Vagina (tissue), 2 donors: ENCODE results near the gene MMRN2.

ENCODE experiments used
- POLR2A ChIP-seq, 2 donors: fragments of 450-650 bp; IDR thresholded peaks; one replicate each; pipeline ENCODE4 v1.6.1; 2017; ENCODE audit warnings: antibody characterized with exemption in 2 of 2, mild to moderate bottlenecking in 2 of 2, moderate library complexity in 2 of 2
- POLR2AphosphoS5 ChIP-seq, 2 donors: sonication (generic); formaldehyde crosslinking; IDR thresholded peaks; one replicate each; pipeline ENCODE4 v1.9.0; 2017; ENCODE audit warnings: antibody characterized with exemption in 2 of 2, mild to moderate bottlenecking in 2 of 2, low read depth in 1 of 2; ENCODE audit not compliant: insufficient read depth in 1 of 2
- TF ChIP-seq, protein P1 (sequence below), 3 experiments: fragments of 450-650 bp in 2 of 3; fragments of 200-600 bp in 1 of 3; sonication (generic) in 1 of 3; IDR thresholded peaks; one replicate each; pipeline ENCODE4 v1.5.1; 2017 to 2019; ENCODE audit warnings: antibody characterized with exemption in 3 of 3, mild to moderate bottlenecking in 2 of 3, moderate library complexity in 2 of 3

DNA sequence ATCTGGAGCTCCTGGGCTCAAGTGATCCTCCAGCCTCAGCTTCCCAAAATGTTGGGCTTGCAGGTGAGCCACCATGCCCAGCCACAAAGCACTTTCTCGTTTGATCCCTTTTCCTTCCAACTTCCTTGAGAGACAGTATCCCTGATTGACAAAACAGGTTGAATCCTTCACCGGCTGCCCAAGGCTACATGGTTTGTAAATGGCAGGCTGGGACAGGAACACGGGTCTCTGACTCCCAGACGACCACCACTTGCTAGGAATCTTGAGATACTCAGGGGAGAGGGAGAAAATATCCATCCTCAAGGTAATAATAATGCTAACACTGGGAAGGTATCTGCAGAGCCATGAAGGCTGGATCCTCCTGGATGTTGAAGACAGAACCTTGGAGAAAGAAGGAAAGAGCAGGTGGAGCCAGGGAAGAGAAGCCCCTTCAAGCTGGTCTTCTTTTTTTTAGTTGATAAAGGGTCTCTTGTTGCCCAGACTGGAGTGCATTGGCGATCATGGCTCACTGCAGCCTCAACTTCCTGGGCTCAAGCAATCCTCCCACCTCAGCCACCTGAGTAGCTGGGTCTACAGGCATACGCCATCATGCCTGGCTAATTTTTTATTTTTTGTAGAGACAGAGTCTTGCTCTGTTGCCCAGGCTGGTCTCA lies 19.8 kb downstream of the MMRN2 start:
- TF ChIP-seq, protein P1, sequence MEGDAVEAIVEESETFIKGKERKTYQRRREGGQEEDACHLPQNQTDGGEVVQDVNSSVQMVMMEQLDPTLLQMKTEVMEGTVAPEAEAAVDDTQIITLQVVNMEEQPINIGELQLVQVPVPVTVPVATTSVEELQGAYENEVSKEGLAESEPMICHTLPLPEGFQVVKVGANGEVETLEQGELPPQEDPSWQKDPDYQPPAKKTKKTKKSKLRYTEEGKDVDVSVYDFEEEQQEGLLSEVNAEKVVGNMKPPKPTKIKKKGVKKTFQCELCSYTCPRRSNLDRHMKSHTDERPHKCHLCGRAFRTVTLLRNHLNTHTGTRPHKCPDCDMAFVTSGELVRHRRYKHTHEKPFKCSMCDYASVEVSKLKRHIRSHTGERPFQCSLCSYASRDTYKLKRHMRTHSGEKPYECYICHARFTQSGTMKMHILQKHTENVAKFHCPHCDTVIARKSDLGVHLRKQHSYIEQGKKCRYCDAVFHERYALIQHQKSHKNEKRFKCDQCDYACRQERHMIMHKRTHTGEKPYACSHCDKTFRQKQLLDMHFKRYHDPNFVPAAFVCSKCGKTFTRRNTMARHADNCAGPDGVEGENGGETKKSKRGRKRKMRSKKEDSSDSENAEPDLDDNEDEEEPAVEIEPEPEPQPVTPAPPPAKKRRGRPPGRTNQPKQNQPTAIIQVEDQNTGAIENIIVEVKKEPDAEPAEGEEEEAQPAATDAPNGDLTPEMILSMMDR (IDR thresholded peaks at IDR 0.05): no peak
- no peak for TF ChIP-seq POLR2A (IDR thresholded peaks at IDR 0.05)
- no peak for TF ChIP-seq POLR2AphosphoS5 (IDR thresholded peaks at IDR 0.05; ENCODE audit: insufficient read depth in 1 of 2, low read depth in 1 of 2)
